ENCODE measurements around the gene ALOX5AP.

GRCh38 chr13:30800107-30800506 is 64.8 kb downstream of the ALOX5AP start:
- no peak for TF ChIP-seq CTCF (conservative IDR thresholded peaks at IDR 0.05; ENCODE audit: low read depth, low read length)
- no peak for TF ChIP-seq EZH2phosphoT487 (IDR thresholded peaks at IDR 0.05; ENCODE audit: borderline replicate concordance, low read length)
- no peak for TF ChIP-seq EZH2 (IDR thresholded peaks at IDR 0.05; ENCODE audit: low read length, unreplicated experiment)

Data from PC-3 (cell line).